DMS 273 treated with DMSO at 0.1 percent for 48 hours (cell line): ENCODE measurements around the gene LCK.
A peak's percentile ranks its signal among the peaks of the same experiment; 100 is the strongest.

ENCODE experiments used
- DNase-seq: peaks from one replicate; lab custom pipeline; 2025; lab: John Stamatoyannopoulos, UW

Gene LCK

DNA sequence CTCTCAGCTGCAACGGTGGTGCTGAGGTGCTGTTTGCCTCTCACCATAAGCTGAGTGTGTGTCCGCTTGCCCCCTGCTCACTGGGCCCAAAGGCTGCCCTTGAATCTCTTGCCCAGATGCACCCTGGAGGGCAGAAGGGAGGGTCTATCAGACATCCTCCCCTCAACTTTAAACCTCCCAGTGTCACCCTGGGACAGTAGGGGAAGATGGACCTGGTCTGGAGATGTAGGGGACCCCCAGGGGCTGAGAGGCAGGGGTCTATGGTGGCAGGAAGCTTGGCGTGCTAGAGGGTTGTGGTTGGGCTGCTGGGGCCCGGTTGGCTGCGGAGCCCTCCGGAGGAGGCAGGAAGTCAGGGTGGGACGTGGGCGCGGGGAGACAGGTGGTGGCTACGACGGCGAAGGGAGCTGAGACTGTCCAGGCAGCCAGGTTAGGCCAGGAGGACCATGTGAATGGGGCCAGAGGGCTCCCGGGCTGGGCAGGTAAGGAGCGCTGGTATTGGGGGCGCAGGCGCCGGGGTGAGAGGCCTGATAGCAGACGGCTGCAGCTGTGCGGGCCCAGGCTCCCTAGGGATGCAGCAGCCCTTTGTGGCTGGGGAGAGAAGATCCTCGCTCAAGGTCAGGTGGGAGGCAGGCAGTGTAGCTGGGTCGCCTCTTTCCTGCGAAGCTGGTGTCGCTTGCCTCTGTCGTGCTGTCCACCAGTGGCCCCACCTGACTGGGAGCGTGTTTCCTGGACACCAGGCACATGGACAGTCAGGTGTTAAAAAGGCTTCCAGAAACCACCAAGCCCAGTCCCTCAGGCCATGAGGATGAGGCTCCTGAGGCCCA is at the start of gene LCK:
Gene LCK, plus strand, starts transcription at position 373 of the 824 bp plus-strand sequence. CDS start 23,065 bp downstream, outside the sequence.
- DNase-seq: no peak

DNA sequence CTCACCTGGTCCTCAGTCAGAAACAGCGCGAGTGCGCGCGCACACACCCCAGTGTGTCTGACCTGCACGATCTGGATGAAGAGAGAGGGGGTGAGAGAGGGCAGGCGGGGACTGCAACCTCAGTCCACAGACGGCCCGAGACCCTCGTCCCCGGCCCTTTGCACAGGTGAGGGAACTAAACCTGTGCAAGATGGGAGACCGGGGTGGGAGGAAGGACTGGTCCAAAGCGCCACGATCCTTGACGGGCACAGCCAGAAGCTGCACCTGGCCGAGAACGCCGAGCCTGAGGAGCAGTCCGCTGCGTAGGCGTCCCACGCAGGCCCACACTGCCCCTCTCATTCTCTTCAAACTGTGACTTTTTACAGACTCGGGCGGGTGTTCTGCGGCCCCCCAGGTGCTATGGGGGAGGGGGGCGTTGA is 46.1 kb upstream of the LCK start:
- no peak for DNase-seq

- peak; percentile 42 for DNase-seq
Measured at GRCh38 chr1:32205401-32206370, 45.4 kb upstream of the LCK start, which contains the start of gene IQCC. TSS of gene IQCC (plus strand) at chr1:32205671. CDS start at chr1:32205682, 11 bp downstream.

DNA sequence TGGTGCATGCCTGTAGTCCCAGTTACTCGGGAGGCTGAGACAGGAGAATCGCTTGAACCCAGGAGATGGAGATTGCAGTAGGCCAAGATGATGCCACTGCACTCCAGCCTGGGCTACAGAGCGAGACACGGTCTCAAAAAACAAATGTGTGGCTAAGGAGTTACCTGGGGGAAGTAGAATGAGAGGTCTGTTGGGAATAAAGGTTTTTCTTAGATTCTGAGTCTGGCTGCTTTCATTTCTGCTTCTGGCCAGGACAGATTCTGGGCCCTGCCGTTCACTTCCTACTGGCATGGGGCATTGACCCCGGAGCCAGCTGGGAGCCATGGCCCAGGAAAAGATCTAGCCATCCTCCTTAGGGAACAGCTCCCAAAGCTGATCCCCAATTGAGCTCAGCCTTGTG is 42.6 kb upstream of the LCK start:
- DNase-seq: no peak

- peak; percentile 92 for DNase-seq
Measured at GRCh38 chr1:32208891-32209328, 42.2 kb upstream of the LCK start, which contains the start of gene DCDC2B. TSS of gene DCDC2B (plus strand) at chr1:32209089. CDS start at chr1:32209094, 5 bp downstream.

DNA sequence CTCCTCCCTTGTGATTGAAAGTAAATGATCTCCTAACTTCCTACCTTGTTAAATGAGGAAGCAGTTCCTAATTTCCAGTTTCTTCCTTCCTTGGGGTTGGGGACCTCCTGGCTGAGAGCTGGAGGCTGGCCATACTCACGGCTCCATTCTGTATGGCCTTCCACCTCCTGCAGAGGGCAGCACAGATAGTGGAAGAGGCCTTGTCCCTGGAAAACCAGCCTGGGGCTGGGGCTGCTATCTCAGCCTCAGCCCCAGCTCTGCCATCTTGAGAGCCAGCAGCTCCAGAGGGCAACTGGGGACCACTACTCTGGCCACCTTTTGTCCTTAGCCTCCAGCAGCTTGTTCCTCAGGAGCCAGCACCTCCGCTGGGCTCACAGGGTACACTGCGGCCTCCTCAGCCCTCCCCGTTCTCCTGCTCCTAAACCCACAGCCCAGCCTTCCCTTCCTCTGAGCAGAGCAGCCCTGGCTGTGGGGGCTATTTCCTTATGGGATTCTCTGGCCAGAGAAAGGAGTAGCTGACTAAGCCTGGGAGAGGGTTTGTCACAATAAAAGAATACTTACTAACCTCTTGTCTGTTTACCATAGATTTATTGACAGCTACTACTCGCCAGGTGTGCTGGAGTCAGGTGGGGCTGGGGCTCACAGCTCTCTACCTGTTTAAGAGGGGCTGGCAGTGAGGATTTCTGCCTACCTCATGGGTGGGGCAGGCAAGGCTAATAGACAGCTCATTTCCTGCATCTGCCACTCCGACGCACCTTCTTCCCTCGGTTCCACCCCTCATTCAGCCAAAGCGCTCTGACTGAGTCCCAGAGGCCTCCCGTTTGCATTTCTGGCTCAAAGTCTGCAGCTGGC is 35.2 kb upstream of the LCK start:
- DNase-seq: no peak

DNA sequence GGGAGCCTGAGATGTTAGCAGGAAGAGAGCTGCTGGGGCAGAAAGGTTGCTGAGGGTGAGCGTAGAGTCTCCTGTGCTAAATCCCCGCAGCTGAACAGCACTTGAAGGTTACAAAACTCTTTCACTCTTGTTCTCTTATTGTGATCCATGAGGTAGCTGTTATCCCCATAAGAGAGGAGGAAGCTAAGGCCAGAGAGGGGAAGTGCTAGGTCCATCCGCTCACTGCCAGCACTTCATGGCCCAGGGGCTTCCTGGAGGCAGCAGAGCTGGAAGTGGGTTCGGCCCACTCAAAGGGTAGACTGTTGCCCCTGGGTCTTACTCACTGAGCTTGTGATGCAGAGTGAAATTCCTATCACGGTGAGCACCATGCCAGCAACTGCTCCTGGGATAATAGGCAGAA is 34.5 kb upstream of the LCK start:
- no peak for DNase-seq

DNA sequence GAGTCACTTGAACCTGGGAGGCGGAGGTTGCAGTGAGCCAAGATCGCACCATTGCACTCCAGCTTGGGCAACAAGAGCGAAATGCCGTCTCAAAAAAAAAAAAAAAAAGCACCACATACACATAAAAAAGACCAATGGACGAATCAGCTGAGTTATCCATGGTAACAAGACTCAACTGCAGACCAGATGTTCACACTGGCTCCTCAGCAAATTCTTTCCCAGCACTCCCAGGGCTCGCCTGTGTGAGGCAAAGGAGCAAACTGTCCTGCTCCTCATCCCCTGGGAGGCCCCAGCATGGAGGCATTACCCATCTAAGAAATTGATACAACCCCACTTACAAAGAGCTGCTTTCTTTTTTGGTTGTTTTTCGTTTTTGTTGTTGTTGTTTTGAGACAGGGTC is 32.0 kb upstream of the LCK start:
- DNase-seq: no peak

GRCh38 chr1:32220746-32221580 is 30.1 kb upstream of the LCK start:
- DNase-seq: no peak

- DNase-seq: no peak
Measured at GRCh38 chr1:32221581-32221979, 29.5 kb upstream of the LCK start.

GRCh38 chr1:32221980-32222755 is 28.9 kb upstream of the LCK start, which contains the start of the genes EIF3I and TMEM234:
TSS of gene EIF3I (plus strand) at chr1:32222407. CDS start at chr1:32222442, 35 bp downstream.
TSS of gene TMEM234 (minus strand) at chr1:32222353. CDS start at chr1:32222322, 31 bp downstream.
- DNase-seq: peak; percentile 69

DNA sequence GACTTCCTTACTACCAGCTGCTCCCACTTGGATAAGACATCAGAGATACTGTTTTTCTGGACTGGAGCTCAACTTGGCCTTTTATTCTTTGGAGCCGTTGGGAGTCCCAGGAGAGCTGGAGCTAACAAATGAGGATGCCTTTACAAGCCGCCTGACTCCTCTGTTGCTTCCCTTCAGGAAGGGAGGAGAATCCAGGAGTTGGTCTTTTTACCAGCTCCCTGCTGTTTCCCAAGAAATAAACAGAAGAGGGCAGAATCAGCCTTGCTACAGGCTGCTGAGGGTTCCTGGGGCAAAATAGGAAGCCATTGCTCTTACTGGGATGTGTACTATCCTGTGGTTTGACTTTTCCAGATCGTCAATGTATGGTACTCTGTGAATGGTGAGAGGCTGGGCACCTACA is 27.4 kb upstream of the LCK start:
- no peak for DNase-seq

DNA sequence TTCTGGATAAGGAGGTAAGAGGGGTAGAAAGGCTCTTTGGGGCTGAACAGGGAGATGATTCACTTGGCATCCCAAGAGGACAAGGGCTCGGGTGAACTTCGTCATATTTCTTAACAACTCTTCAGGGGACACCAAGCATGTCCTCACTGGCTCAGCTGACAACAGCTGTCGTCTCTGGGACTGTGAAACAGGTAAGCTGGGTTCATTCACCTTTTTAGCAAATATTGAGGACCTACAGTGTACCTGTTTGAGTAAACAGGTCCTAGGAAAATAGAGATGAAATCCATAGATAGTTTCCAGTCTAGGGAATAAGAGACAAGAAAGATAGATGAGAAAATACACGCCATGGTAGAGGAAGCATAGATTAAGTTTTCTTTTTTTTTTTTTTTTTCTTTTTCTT is 26.8 kb upstream of the LCK start:
- DNase-seq: no peak

DNA sequence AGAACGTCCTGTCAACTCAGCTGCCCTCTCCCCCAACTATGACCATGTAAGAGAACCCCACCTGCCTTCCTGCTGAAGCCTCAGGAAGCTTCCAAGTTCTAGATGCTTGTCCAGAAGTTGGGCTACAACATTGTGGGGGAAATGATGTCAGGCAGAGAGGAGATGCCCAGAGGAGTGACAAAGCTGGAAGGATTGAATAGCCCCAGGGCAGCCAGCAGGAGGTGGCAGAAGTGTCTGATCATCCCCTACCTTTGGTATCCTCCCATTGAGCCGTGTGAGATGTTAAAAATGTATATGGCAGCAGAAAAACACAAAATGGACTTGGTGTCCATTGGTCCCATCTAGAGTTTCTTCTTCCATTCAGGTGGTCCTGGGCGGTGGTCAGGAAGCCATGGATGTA is 22.3 kb upstream of the LCK start:
- no peak for DNase-seq

- DNase-seq: no peak
Measured at GRCh38 chr1:32231843-32232432, 19.1 kb upstream of the LCK start.

DNA sequence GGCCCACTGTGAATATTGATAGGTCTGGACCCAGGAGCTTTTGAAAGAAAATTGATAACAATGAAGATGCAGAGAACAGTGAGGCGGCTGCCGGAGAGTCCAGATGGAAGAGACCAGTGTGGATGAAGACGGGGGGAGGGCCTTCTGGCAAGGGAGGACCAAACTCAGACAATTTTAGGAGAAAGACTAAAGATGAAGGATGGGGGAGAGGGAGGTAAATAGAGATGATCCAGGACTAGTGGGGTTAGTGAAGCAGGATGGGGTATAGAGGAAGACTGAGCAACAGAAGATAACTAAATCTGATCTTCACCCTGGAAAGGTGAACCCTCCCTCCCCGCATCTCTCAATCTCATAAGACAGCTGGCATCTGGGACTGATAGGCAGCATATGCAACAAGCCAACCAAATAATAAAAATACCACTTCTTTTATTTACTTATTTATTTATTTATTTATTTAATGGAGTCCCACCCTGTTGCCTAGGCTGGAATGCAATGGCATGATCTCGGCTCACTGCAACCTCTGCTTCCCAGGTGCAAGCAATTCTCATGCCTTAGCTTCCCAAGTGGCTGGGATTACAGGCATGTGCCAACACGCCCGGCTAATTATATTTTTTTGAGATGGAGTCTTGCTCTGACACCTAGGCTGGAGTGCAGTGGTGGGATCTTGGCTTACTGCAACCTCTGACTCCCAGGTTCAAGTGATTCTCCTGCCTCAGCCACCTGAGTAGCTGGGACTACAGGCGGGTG is 18.3 kb upstream of the LCK start:
- no peak for DNase-seq

DNA sequence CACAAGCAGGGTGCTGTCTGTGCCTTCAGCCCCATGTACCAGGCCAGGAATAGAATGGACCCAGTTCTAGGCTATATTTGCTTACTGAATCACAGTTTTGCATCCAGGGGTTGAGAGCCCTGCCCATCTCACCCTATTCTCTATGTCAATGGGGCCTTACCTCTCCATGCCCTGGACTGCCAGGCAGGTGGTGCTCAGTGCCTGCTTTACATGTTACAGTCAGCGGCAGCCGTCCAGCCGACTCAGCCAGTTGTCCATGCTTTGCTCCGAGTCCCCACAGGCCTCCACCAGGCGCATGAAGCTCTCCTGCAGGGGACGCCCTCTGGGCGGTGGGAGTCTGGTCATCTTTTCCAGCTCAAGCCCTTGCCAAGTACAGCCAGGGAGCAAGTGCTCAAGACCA is 16.3 kb upstream of the LCK start:
- no peak for DNase-seq

GRCh38 chr1:32239337-32239736 is 11.7 kb upstream of the LCK start:
- no peak for DNase-seq

DNA sequence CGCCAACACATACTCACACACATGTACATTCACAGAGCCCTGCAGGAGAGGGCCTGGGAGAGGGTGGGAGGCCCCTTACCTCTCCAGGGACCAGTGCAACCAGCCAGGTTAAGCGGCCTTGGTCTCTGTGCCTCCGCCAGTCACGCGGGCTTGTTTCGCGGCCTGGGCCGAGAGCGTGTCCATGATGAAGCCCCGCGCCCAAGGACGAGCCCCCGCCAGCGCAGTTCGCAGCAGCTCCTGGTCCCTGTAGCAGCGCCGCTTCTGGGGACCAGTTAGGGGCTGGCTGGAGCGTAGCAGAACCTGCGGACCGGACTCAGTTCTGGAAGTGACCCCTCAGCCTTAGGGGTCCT is 11.3 kb upstream of the LCK start:
- no peak for DNase-seq
